Cardiac muscle cell (in vitro differentiated cells and primary cell): ENCODE data around the gene GNAI1. TPM values are rescaled to one million over a fixed set of nuclear protein-coding genes. Genes with fewer than 3 reads are reported as not detected.

Experiments
- DNase-seq, 2 donors: peaks; one replicate each; pipeline versions ENCODE4 v3.0.0 to v3.0.0-alpha.2; 2010 to 2017; ENCODE audit warnings: low read depth in 1 of 2, low spot score in 1 of 2
- H3K27ac ChIP-seq: fragments of 200-600 bp; sonication (generic); 2 replicates; pipeline ENCODE4 v1.5.1; 2016
- H3K27me3 ChIP-seq: fragments of 200-600 bp; sonication (generic); 2 replicates; pipeline ENCODE4 v1.6.0; 2016; ENCODE audit warnings: control low read depth
- H3K36me3 ChIP-seq: fragments of 200-600 bp; sonication (generic); 2 replicates; pipeline ENCODE4 v1.5.1; 2016; ENCODE audit warnings: control low read depth
- H3K4me1 ChIP-seq: fragments of 200-600 bp; sonication (generic); 2 replicates; pipeline ENCODE4 v1.8.1; 2017; ENCODE audit warnings: low read depth, mild to moderate bottlenecking, mixed run types
- H3K4me3 ChIP-seq: fragments of 200-600 bp; sonication (generic); 2 replicates; pipeline ENCODE4 v1.5.1; 2016; ENCODE audit warnings: mild to moderate bottlenecking
- H3K9me3 ChIP-seq: fragments of 200-600 bp; sonication (generic); 2 replicates; pipeline ENCODE4 v1.5.1; 2017; ENCODE audit warnings: low read depth, mild to moderate bottlenecking, control low read depth
- CTCF ChIP-seq: IDR thresholded peaks from 2 replicates; pipeline ENCODE4 v1.5.1; 2012; ENCODE audit warnings: low read depth, mild to moderate bottlenecking, low read length
- polyA plus RNA-seq: library from polyadenylated mRNA; unstranded; fragments of >200 nt; fragmentation: Nextera tagmentation; extraction: Ambion mirVana; gene quantifications from 2 replicates; pipeline ENCODE4 v1.2.1, GENCODE V29; 2016
- total RNA-seq: library from RNA; depleted of rRNA; stranded (reverse); fragments of >200 nt; gene quantifications from 2 replicates; pipeline ENCODE4 v1.2.3, GENCODE V29; 2016

GNAI1 gene
- total and polyA plus RNA-seq, 2 experiments from 2014 or later: 26.1 to 31.8 TPM

DNA sequence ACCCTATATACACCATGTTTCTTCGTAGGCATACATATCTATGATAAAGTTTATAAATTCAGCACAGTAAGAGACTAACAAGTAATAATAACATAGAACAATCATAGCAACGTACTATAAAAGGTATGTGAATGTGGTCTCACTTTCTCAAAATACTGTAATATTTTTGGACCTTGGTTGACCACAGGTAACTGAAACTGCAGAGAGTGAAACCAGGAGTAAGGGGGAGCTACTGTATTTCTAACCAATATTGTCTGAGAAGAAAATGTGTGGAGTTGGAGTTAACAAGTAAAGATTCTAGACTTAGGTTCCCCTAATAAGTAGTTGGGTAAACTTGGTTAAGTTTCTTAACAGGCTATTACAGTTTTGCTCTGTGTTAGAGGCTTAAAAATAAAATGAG lies 72.1 kb downstream of the GNAI1 start:
- Histone ChIP-seq H3K36me3 (peaks cover 2% of the 10 kb centered on the region), H3K27ac (no peak overlapping the region), H3K27me3 (no peaks in the 10 kb centered on the region), H3K9me3 (no peaks in the 10 kb centered on the region), H3K4me1 (no peaks in the 10 kb centered on the region), H3K4me3 (no peak overlapping the region)
- TF ChIP-seq CTCF: no peak
- no peak for DNase-seq

- Histone ChIP-seq H3K4me1 (no peaks in the 10 kb centered on the region), H3K27ac (no peak overlapping the region), H3K36me3 (peaks cover 10% of the 10 kb centered on the region), H3K27me3 (no peaks in the 10 kb centered on the region), H3K4me3 (no peak overlapping the region), H3K9me3 (no peaks in the 10 kb centered on the region)
- TF ChIP-seq CTCF: no peak
- no peak for DNase-seq
Observed at GRCh38 chr7:80207501-80207900, 72.9 kb downstream of the GNAI1 start.

DNA sequence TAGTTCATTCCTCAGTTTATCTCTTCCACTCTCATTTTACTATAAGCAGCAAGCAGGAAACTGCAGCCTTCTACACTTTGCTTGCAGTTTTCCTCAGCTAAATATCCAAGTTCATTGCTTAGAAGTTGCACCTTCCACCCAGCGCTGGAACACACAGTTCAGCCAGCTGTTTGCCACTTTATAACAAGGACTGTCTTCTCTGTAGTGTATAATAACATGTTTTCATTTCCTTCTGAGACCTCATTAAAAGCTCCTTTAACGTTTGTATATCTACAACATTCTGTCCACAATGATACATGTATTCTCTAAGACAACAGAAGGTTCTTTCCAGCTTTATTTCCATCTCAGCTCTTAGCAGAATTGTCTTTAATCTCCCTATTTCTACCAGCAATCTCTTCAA lies 74.1 kb downstream of the GNAI1 start:
- no peak for DNase-seq
- no peak overlapping the region for H3K27ac ChIP-seq
- no peaks in the 10 kb centered on the region for H3K9me3 ChIP-seq
- no peaks in the 10 kb centered on the region for H3K27me3 ChIP-seq
- H3K4me1 ChIP-seq: no peaks in the 10 kb centered on the region
- TF ChIP-seq CTCF: no peak
- H3K36me3 ChIP-seq: peaks cover 16% of the 10 kb centered on the region
- no peak overlapping the region for H3K4me3 ChIP-seq

DNA sequence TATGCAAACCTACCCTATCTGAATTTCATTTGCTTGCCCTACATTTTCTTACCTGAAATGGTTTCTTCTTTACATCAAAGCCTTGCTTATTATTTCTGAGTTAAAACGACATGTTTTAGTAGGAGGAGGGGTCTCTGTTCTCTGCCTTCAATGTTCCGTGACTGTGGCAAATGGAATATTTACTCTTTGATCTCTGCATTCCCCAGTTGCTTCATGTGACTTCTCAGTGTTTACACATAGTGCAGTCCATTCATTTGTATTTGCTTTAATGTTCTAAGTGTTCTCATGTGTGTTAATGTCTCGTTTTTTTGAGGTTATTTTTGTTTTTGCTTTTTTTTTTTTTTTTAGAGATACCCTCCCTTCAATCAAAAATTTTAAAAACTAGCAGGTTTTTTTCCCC lies 75.8 kb downstream of the GNAI1 start:
- no peaks in the 10 kb centered on the region for H3K4me1 ChIP-seq
- no peak overlapping the region for H3K27ac ChIP-seq
- no peak for DNase-seq
- H3K9me3 ChIP-seq: no peaks in the 10 kb centered on the region
- TF ChIP-seq CTCF: no peak
- H3K4me3 ChIP-seq: no peak overlapping the region
- H3K27me3 ChIP-seq: no peaks in the 10 kb centered on the region
- H3K36me3 ChIP-seq: peaks cover 13% of the 10 kb centered on the region

DNA sequence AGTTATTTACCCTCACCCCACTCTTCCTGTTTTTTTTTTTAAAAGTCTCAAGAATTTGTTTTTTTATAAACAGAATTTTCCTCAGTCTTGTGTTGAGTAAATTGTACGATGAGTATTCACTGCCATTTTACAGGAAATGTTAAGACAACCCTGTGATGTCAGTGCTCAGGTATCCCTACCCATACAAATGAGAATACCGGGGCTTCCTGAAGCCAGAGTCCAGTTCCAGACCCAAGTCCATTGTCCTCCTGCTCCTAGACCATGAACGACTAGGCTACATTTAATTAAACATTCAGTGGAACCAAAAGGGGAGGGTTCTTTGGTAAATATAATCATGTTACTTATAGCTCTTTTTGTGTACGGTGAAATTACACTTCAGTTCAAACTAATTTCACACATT lies 79.2 kb downstream of the GNAI1 start:
- TF ChIP-seq CTCF: no peak
- H3K4me3 ChIP-seq: no peak overlapping the region
- no peaks in the 10 kb centered on the region for H3K4me1 ChIP-seq
- H3K36me3 ChIP-seq: peaks cover 13% of the 10 kb centered on the region
- H3K27ac ChIP-seq: no peak overlapping the region
- H3K27me3 ChIP-seq: no peaks in the 10 kb centered on the region
- no peaks in the 10 kb centered on the region for H3K9me3 ChIP-seq
- no peak for DNase-seq

- Histone ChIP-seq H3K9me3 (no peaks in the 10 kb centered on the region), H3K4me3 (no peak overlapping the region), H3K4me1 (no peaks in the 10 kb centered on the region), H3K27ac (no peak overlapping the region), H3K27me3 (no peaks in the 10 kb centered on the region), H3K36me3 (peaks cover 13% of the 10 kb centered on the region)
- no peak for TF ChIP-seq CTCF
- no peak for DNase-seq
Observed at GRCh38 chr7:80215734-80216133, 81.1 kb downstream of the GNAI1 start.
